ENCODE measurements around the gene WWOX. TPM values are rescaled to one million over a fixed set of nuclear protein-coding genes. Genes with fewer than 3 reads are reported as not detected.

Gene WWOX
- total and polyA plus RNA-seq, 2 of the 8 experiments (the other 6 are each of a cell fraction or from before 2014, with no cell fraction given) = 5.4 to 16.7 TPM

DNA sequence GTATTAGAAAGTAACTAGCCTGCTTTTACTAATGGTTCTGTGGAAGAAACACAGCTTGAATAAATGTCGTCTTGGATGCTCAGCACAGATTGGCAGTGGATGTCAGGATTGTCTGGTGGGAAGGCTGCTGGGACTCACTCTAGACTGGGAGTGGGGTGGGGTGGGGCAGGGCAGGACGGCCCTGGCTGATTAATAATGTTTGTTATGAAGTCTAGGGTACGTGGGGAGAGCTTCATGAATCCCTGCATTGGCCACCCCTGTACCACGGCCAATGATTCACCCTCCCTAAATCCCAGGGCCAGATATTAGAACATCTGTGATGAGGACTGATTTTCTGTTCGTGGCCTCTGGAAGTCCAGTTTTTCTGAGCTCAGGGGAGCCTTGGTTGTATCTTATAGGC, 421.0 kb downstream of the WWOX start:
- Histone ChIP-seq H2BK15ac (ENCODE audit: low read length) (no peak overlapping the region), H3K9ac (replicated peaks in 1 of 4; ENCODE audit: extremely low read depth in 1 of 4, low read depth in 3 of 4, low read length in 3 of 4) (no peak overlapping the region), H3K14ac (ENCODE audit: insufficient read length) (no peak overlapping the region), H2BK5ac (ENCODE audit: low read depth, low read length) (no peak overlapping the region), H3K79me2 (ENCODE audit: control insufficient read depth in 1 of 2, insufficient read depth in 2 of 2, low read length in 2 of 2) (no peaks in the 10 kb centered on the region), H2BK120ac (replicated peaks; ENCODE audit: low read depth, low read length) (no peak overlapping the region), H2AK5ac (ENCODE audit: low read depth, low read length) (no peak overlapping the region), H3K56ac (replicated peaks; ENCODE audit: insufficient read length, low read depth, low read length) (no peak overlapping the region), H4K20me1 (replicated peaks in 1 of 2; ENCODE audit: control insufficient read depth in 1 of 2, insufficient read depth in 2 of 2, low read length in 2 of 2) (no peaks in the 10 kb centered on the region), H4K8ac (ENCODE audit: extremely low read depth, insufficient read depth, low read length) (no peak overlapping the region), H2BK20ac (ENCODE audit: low read length) (no peak overlapping the region), H4K5ac (ENCODE audit: insufficient read length, low read depth, low read length) (no peak overlapping the region), H3K23me2 (ENCODE audit: low read depth, low read length) (no peaks in the 10 kb centered on the region), H3K27ac (ENCODE audit: low read depth, low read length) (no peak overlapping the region), H3K9me3 (ENCODE audit: insufficient read depth in 2 of 2, low read depth in 1 of 2, low read length in 1 of 2) (no peaks in the 10 kb centered on the region), H3K4me3 (ENCODE audit: extremely low read depth in 1 of 4, insufficient read depth in 2 of 4, low read depth in 3 of 4, low read length in 4 of 4) (no peak overlapping the region), H3K18ac (ENCODE audit: extremely low read depth, low read length) (no peak overlapping the region), H3K79me1 (ENCODE audit: low read depth, low read length) (no peaks in the 10 kb centered on the region; the same call in 1 of the 2 replicates), H3K36me3 (ENCODE audit: control insufficient read depth in 2 of 4, insufficient read depth in 4 of 4, low read length in 3 of 4) (no peaks in the 10 kb centered on the region), H3K4ac (replicated peaks; ENCODE audit: insufficient read length, low read depth, low read length) (no peak overlapping the region), H2BK12ac (ENCODE audit: low read depth, low read length) (no peak overlapping the region), H3K4me1 (replicated peaks in 1 of 4; ENCODE audit: control insufficient read depth in 3 of 4, insufficient read depth in 4 of 4, low read length in 3 of 4) (no peaks in the 10 kb centered on the region), H3K23ac (ENCODE audit: insufficient read length) (no peak overlapping the region), H2AFZ (ENCODE audit: low read length) (no peak overlapping the region), H4K91ac (replicated peaks; ENCODE audit: insufficient read length, low read length) (no peak overlapping the region), H3K4me2 (ENCODE audit: insufficient read depth in 1 of 2, low read depth in 2 of 2, low read length in 2 of 2) (no peak overlapping the region), H3K27me3 (replicated peaks in 1 of 4; ENCODE audit: control insufficient read depth in 3 of 4, extremely low read depth in 1 of 4, insufficient read depth in 3 of 4, low read length in 3 of 4) (no peaks in the 10 kb centered on the region; a peak in 1 of 7 replicates)
- WGBS, 2 experiments (ENCODE audit: extremely low coverage in 1 of 2, insufficient coverage in 1 of 2, insufficient read length in 1 of 2, insufficient replicate concordance in 2 of 2, low coverage in 1 of 2, low lambda C conversion rate in 2 of 2, missing lambda C conversion rate in 1 of 2) = 85% methylated on average over 5 of the region's 5 CpGs; no CpG with 5 or more reads in 1 of the 2 experiments
- ChIA-PET CTCF (ENCODE audit: partially characterized antibody) (no interaction called here), POLR2A (ENCODE audit: partially characterized antibody) (no interaction called here)
- FAIRE-seq = no peak
- DNase-seq (ENCODE audit: low read depth in 1 of 2, low spot score in 2 of 2) = no peak
- TF ChIP-seq EP300 (IDR thresholded peaks at IDR 0.05; ENCODE audit: borderline replicate concordance in 1 of 2, low read depth in 2 of 2, low read length in 2 of 2) = no peak
- no peak for TF ChIP-seq CHD2 (IDR thresholded peaks at IDR 0.05; ENCODE audit: low read length)
- TF ChIP-seq ATF3 (IDR thresholded peaks at IDR 0.05; ENCODE audit: insufficient read depth, low read depth, low read length) = no peak
- TF ChIP-seq E2F6 (IDR thresholded peaks at IDR 0.05) = no peak
- TF ChIP-seq RNF2 (IDR thresholded peaks at IDR 0.05; ENCODE audit: borderline replicate concordance, low read depth, low read length, missing control alignments, poor library complexity, severe bottlenecking) = no peak
- no peak for TF ChIP-seq BCL11A (IDR thresholded peaks at IDR 0.05; ENCODE audit: low read depth in 2 of 2, low read length in 2 of 2)
- no peak for TF ChIP-seq PHF8 (conservative IDR thresholded peaks at IDR 0.05; ENCODE audit: low read depth, low read length)
- TF ChIP-seq GABPA (IDR thresholded peaks at IDR 0.05; ENCODE audit: borderline replicate concordance, insufficient read depth, low read length) = no peak
- TF ChIP-seq TBP (IDR thresholded peaks at IDR 0.05; ENCODE audit: low read depth, low read length) = no peak
- TF ChIP-seq SP1 (IDR thresholded peaks at IDR 0.05; ENCODE audit: low read depth, low read length) = no peak
- TF ChIP-seq POU5F1 (IDR thresholded peaks at IDR 0.05; ENCODE audit: low read depth, low read length) = no peak
- TF ChIP-seq FOSL1 (IDR thresholded peaks at IDR 0.05; ENCODE audit: insufficient read depth, low read depth, low read length) = no peak
- no peak for TF ChIP-seq NRF1 (IDR thresholded peaks at IDR 0.05; ENCODE audit: low read depth, low read length)

Data from H1 (cell line).